K562 (cell line): Measurements from ENCODE around the gene GPR142. TPM values are rescaled to one million over a fixed set of nuclear protein-coding genes. Genes with fewer than 3 reads are reported as not detected.

Source experiments
- ATF1 ChIP-seq, 2 experiments: fragments of 450-650 bp in 1 of 2; IDR thresholded peaks; 2 replicates each; pipeline ENCODE4 v1.6.1; 2016; ENCODE audit warnings: missing compliant biosample characterization in 1 of 2, missing genetic modification characterization in 1 of 2
- CREM ChIP-seq: IDR thresholded peaks from 2 replicates; pipeline ENCODE4 v1.6.1; 2014; ENCODE audit warnings: antibody characterized with exemption, low read depth
- NR2C2 ChIP-seq, 2 experiments: fragments of 200-800 bp in 1 of 2; sonication (Bioruptor generic) in 1 of 2; sonication (generic) in 1 of 2; formaldehyde crosslinking in 1 of 2; IDR thresholded peaks; 2 replicates each; pipeline versions ENCODE4 v1.6.1 to v1.8.0; 2016 to 2022; ENCODE audit warnings: mild to moderate bottlenecking in 1 of 2, missing compliant biosample characterization in 1 of 2, missing genetic modification characterization in 1 of 2, missing genetic modification reagents in 1 of 2
- TCF7 ChIP-seq: sonication (generic); IDR thresholded peaks from 2 replicates; pipeline ENCODE4 v1.6.1; 2016; ENCODE audit warnings: antibody characterized with exemption, borderline replicate concordance
- polyA plus RNA-seq, 8 experiments: library from polyadenylated mRNA; depleted of rRNA in 4 of 8; stranded (reverse) in 5 of 8; unstranded in 3 of 8; fragments of >200 nt; fragmentation: Nextera tagmentation in 2 of 8; fragmentation: Illumina TruSeq in 1 of 8; extraction: Ambion mirVana in 2 of 8; extraction: Trizol in 1 of 8; gene quantifications; 2 replicates each; pipeline versions ENCODE4 v1.2.1 to v1.2.3, GENCODE V29; 2011 to 2014; ENCODE audit warnings: inconsistent platforms in 1 of 8, missing spikeins in 1 of 8
- total RNA-seq, 7 experiments: library from RNA; depleted of rRNA in 6 of 7; stranded (reverse); fragments of >200 nt in 6 of 7; fragmentation: Illumina TruSeq in 2 of 7; extraction: Trizol in 2 of 7; gene quantifications; 2 replicates each; pipeline versions ENCODE4 v1.2.1 to v1.2.3, GENCODE V29; 2011 to 2021; ENCODE audit warnings: low replicate concordance in 1 of 7
- TF ChIP-seq, protein P1 (sequence below): sonication (generic); formaldehyde crosslinking; IDR thresholded peaks from 2 replicates; pipeline ENCODE4 v1.8.0; 2022; ENCODE audit warnings: missing genetic modification reagents, mild to moderate bottlenecking, moderate library complexity, borderline replicate concordance
- TF ChIP-seq, protein P2 (sequence below): fragments of 200-800 bp; sonication (Bioruptor generic); IDR thresholded peaks from 2 replicates; pipeline ENCODE4 v1.6.1; 2017; ENCODE audit warnings: missing genetic modification characterization, missing compliant biosample characterization
- TF ChIP-seq, protein P3 (sequence below): fragments of 450-650 bp; formaldehyde crosslinking; IDR thresholded peaks from 2 replicates; pipeline ENCODE4 v1.4.0; 2020; ENCODE audit warnings: mild to moderate bottlenecking, mixed read lengths
- TF ChIP-seq, protein P4 (sequence below): sonication (generic); formaldehyde crosslinking; IDR thresholded peaks from 2 replicates; pipeline ENCODE4 v1.8.1; 2023; ENCODE audit warnings: missing genetic modification reagents, mild to moderate bottlenecking, borderline replicate concordance

GPR142 gene
- total and polyA plus RNA-seq, 9 of the 15 experiments (the other 6 are each of a cell fraction or from before 2014, with no cell fraction given), result not detected

DNA sequence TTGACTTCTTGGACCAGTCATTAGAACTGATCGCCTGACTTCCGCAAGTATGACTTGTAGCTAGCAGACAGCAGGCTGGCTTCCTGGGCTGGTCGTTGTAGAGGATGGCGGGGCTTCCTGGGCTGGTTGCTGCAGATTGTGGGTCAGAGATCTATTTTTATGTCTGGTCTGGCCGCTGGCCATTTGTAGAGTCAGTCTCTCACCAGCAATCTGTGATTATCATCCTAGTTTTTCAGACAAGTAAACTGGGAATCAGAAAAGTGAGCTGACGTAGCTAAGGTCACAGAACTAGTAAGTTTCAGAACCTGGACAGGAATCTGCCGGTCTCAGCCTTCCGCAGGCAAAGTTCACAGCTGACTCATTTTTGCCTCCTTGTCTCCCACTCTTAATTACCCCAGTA lies 19.1 kb downstream of the GPR142 start (continued):
- TF ChIP-seq, protein P1, sequence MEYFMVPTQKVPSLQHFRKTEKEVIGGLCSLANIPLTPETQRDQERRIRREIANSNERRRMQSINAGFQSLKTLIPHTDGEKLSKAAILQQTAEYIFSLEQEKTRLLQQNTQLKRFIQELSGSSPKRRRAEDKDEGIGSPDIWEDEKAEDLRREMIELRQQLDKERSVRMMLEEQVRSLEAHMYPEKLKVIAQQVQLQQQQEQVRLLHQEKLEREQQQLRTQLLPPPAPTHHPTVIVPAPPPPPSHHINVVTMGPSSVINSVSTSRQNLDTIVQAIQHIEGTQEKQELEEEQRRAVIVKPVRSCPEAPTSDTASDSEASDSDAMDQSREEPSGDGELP (CRISPR knock-in tag), result peak; percentile 32; the same call in 1 of the 2 replicates
- TF ChIP-seq, protein P2, sequence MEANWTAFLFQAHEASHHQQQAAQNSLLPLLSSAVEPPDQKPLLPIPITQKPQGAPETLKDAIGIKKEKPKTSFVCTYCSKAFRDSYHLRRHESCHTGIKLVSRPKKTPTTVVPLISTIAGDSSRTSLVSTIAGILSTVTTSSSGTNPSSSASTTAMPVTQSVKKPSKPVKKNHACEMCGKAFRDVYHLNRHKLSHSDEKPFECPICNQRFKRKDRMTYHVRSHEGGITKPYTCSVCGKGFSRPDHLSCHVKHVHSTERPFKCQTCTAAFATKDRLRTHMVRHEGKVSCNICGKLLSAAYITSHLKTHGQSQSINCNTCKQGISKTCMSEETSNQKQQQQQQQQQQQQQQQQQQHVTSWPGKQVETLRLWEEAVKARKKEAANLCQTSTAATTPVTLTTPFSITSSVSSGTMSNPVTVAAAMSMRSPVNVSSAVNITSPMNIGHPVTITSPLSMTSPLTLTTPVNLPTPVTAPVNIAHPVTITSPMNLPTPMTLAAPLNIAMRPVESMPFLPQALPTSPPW (CRISPR knock-in tag), result no peak; the same call in 1 of the 2 replicates
- no peak for TF ChIP-seq ATF1 (CRISPR knock-in tag; IDR thresholded peaks at IDR 0.05)
- TF ChIP-seq ATF1 (tag; IDR thresholded peaks at IDR 0.05), result 0 out of 2 replicates have a peak, but pooled peaks have one; percentile 13
- no peak for TF ChIP-seq NR2C2 (CRISPR knock-in tag; IDR thresholded peaks at IDR 0.05)
- peak; percentile 55; the same call in 1 of the 2 replicates for TF ChIP-seq NR2C2 (tag; IDR thresholded peaks at IDR 0.05)
- 0 out of 2 replicates have a peak, but pooled peaks have one; percentile 10 for TF ChIP-seq CREM
- TF ChIP-seq TCF7, result no peak
- TF ChIP-seq, protein P3, sequence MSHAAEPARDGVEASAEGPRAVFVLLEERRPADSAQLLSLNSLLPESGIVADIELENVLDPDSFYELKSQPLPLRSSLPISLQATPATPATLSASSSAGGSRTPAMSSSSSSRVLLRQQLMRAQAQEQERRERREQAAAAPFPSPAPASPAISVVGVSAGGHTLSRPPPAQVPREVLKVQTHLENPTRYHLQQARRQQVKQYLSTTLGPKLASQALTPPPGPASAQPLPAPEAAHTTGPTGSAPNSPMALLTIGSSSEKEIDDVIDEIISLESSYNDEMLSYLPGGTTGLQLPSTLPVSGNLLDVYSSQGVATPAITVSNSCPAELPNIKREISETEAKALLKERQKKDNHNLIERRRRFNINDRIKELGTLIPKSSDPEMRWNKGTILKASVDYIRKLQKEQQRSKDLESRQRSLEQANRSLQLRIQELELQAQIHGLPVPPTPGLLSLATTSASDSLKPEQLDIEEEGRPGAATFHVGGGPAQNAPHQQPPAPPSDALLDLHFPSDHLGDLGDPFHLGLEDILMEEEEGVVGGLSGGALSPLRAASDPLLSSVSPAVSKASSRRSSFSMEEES (CRISPR knock-in tag), result no peak
- TF ChIP-seq, protein P4, sequence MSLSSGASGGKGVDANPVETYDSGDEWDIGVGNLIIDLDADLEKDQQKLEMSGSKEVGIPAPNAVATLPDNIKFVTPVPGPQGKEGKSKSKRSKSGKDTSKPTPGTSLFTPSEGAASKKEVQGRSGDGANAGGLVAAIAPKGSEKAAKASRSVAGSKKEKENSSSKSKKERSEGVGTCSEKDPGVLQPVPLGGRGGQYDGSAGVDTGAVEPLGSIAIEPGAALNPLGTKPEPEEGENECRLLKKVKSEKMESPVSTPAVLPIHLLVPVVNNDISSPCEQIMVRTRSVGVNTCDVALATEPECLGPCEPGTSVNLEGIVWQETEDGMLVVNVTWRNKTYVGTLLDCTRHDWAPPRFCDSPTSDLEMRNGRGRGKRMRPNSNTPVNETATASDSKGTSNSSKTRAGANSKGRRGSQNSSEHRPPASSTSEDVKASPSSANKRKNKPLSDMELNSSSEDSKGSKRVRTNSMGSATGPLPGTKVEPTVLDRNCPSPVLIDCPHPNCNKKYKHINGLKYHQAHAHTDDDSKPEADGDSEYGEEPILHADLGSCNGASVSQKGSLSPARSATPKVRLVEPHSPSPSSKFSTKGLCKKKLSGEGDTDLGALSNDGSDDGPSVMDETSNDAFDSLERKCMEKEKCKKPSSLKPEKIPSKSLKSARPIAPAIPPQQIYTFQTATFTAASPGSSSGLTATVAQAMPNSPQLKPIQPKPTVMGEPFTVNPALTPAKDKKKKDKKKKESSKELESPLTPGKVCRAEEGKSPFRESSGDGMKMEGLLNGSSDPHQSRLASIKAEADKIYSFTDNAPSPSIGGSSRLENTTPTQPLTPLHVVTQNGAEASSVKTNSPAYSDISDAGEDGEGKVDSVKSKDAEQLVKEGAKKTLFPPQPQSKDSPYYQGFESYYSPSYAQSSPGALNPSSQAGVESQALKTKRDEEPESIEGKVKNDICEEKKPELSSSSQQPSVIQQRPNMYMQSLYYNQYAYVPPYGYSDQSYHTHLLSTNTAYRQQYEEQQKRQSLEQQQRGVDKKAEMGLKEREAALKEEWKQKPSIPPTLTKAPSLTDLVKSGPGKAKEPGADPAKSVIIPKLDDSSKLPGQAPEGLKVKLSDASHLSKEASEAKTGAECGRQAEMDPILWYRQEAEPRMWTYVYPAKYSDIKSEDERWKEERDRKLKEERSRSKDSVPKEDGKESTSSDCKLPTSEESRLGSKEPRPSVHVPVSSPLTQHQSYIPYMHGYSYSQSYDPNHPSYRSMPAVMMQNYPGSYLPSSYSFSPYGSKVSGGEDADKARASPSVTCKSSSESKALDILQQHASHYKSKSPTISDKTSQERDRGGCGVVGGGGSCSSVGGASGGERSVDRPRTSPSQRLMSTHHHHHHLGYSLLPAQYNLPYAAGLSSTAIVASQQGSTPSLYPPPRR (CRISPR knock-in tag), result no peak
